ENCODE measurements around the gene HOXC4. TPM values are rescaled to one million over a fixed set of nuclear protein-coding genes. Genes with fewer than 3 reads are reported as not detected.

The HOXC4 gene
- total and polyA plus RNA-seq, 9 donors, result 10.1 to 29.6 (median 21.6) TPM

- Histone ChIP-seq H3K27me3 (ENCODE audit: control insufficient read depth, insufficient read depth, low read length) (peaks cover 30% of the 10 kb centered on the region), H3K36me3 (ENCODE audit: control insufficient read depth, insufficient read depth, low read length) (peaks cover 8% of the 10 kb centered on the region), H3K27ac (ENCODE audit: low read length) (peak overlapping the region; percentile 95), H3K4me1 (ENCODE audit: control insufficient read depth, insufficient read depth, low read length) (peaks cover 66% of the 10 kb centered on the region), H3K9me3 (replicated peaks; ENCODE audit: control insufficient read depth, low read depth, low read length) (no peaks in the 10 kb centered on the region), H3K4me3 (ENCODE audit: low read length) (no peak overlapping the region)
- 0% methylated on average over 2 of the region's 6 CpGs for WGBS (ENCODE audit: insufficient coverage)
- DNase-seq, result peak; percentile 92
These were observed 10.4 kb upstream of the HOXC4 start for GRCh38 chr12:54042970-54043853.

- H3K36me3 ChIP-seq (ENCODE audit: control insufficient read depth, insufficient read depth, low read length), result peaks cover 10% of the 10 kb centered on the region
- H3K9me3 ChIP-seq (replicated peaks; ENCODE audit: control insufficient read depth, low read depth, low read length), result no peaks in the 10 kb centered on the region
- H3K27ac ChIP-seq (ENCODE audit: low read length), result peak overlapping the region; percentile 95
- peaks cover 52% of the 10 kb centered on the region for H3K4me1 ChIP-seq (ENCODE audit: control insufficient read depth, insufficient read depth, low read length)
- no peak overlapping the region for H3K4me3 ChIP-seq (ENCODE audit: low read length)
- no CpG with 5 or more reads among the region's 5 CpGs for WGBS (ENCODE audit: insufficient coverage)
- DNase-seq, result no peak
- peaks cover 24% of the 10 kb centered on the region for H3K27me3 ChIP-seq (ENCODE audit: control insufficient read depth, insufficient read depth, low read length)
These were observed 9.1 kb upstream of the HOXC4 start for GRCh38 chr12:54044425-54045103.

- Histone ChIP-seq H3K27ac (ENCODE audit: low read length) (no peak overlapping the region), H3K4me1 (ENCODE audit: control insufficient read depth, insufficient read depth, low read length) (peaks cover 44% of the 10 kb centered on the region), H3K4me3 (ENCODE audit: low read length) (no peak overlapping the region), H3K9me3 (replicated peaks; ENCODE audit: control insufficient read depth, low read depth, low read length) (no peaks in the 10 kb centered on the region), H3K27me3 (ENCODE audit: control insufficient read depth, insufficient read depth, low read length) (peaks cover 22% of the 10 kb centered on the region), H3K36me3 (ENCODE audit: control insufficient read depth, insufficient read depth, low read length) (peaks cover 10% of the 10 kb centered on the region)
- no peak for DNase-seq
These were observed 8.2 kb upstream of the HOXC4 start for GRCh38 chr12:54045401-54045800.

GRCh38 chr12:54045868-54046521 is 7.6 kb upstream of the HOXC4 start:
- Histone ChIP-seq H3K9me3 (replicated peaks; ENCODE audit: control insufficient read depth, low read depth, low read length) (no peaks in the 10 kb centered on the region), H3K27me3 (ENCODE audit: control insufficient read depth, insufficient read depth, low read length) (peaks cover 25% of the 10 kb centered on the region), H3K36me3 (ENCODE audit: control insufficient read depth, insufficient read depth, low read length) (peaks cover 10% of the 10 kb centered on the region), H3K4me3 (ENCODE audit: low read length) (no peak overlapping the region), H3K27ac (ENCODE audit: low read length) (no peak overlapping the region), H3K4me1 (ENCODE audit: control insufficient read depth, insufficient read depth, low read length) (peaks cover 39% of the 10 kb centered on the region)
- WGBS (ENCODE audit: insufficient coverage), result 83% methylated on average over 8 of the region's 16 CpGs
- DNase-seq, result no peak

- H3K9me3 ChIP-seq (replicated peaks; ENCODE audit: control insufficient read depth, low read depth, low read length), result no peaks in the 10 kb centered on the region
- H3K27me3 ChIP-seq (ENCODE audit: control insufficient read depth, insufficient read depth, low read length), result peaks cover 32% of the 10 kb centered on the region
- 49% methylated on average over 21 of the region's 27 CpGs for WGBS (ENCODE audit: insufficient coverage)
- H3K4me1 ChIP-seq (ENCODE audit: control insufficient read depth, insufficient read depth, low read length), result peaks cover 41% of the 10 kb centered on the region
- DNase-seq, result no peak
- H3K27ac ChIP-seq (ENCODE audit: low read length), result no peak overlapping the region
- H3K36me3 ChIP-seq (ENCODE audit: control insufficient read depth, insufficient read depth, low read length), result peaks cover 10% of the 10 kb centered on the region
- H3K4me3 ChIP-seq (ENCODE audit: low read length), result no peak overlapping the region
These were observed 6.9 kb upstream of the HOXC4 start for GRCh38 chr12:54046809-54047159.

GRCh38 chr12:54047160-54047963 is 6.3 kb upstream of the HOXC4 start:
- DNase-seq, result no peak
- Histone ChIP-seq H3K9me3 (replicated peaks; ENCODE audit: control insufficient read depth, low read depth, low read length) (no peaks in the 10 kb centered on the region), H3K36me3 (ENCODE audit: control insufficient read depth, insufficient read depth, low read length) (peaks cover 10% of the 10 kb centered on the region), H3K4me1 (ENCODE audit: control insufficient read depth, insufficient read depth, low read length) (peaks cover 45% of the 10 kb centered on the region), H3K4me3 (ENCODE audit: low read length) (no peak overlapping the region), H3K27me3 (ENCODE audit: control insufficient read depth, insufficient read depth, low read length) (peaks cover 36% of the 10 kb centered on the region), H3K27ac (ENCODE audit: low read length) (no peak overlapping the region)
- 58% methylated on average over 58 of the region's 61 CpGs for WGBS (ENCODE audit: insufficient coverage)

GRCh38 chr12:54047964-54048303 is 5.7 kb upstream of the HOXC4 start:
- 89% methylated on average over 4 of the region's 8 CpGs for WGBS (ENCODE audit: insufficient coverage)
- DNase-seq, result no peak
- H3K4me3 ChIP-seq (ENCODE audit: low read length), result no peak overlapping the region
- H3K9me3 ChIP-seq (replicated peaks; ENCODE audit: control insufficient read depth, low read depth, low read length), result no peaks in the 10 kb centered on the region
- peaks cover 10% of the 10 kb centered on the region for H3K36me3 ChIP-seq (ENCODE audit: control insufficient read depth, insufficient read depth, low read length)
- peaks cover 42% of the 10 kb centered on the region for H3K27me3 ChIP-seq (ENCODE audit: control insufficient read depth, insufficient read depth, low read length)
- H3K4me1 ChIP-seq (ENCODE audit: control insufficient read depth, insufficient read depth, low read length), result peaks cover 45% of the 10 kb centered on the region
- no peak overlapping the region for H3K27ac ChIP-seq (ENCODE audit: low read length)

- H3K4me3 ChIP-seq (ENCODE audit: low read length), result no peak overlapping the region
- H3K27ac ChIP-seq (ENCODE audit: low read length), result no peak overlapping the region
- DNase-seq, result no peak
- peaks cover 43% of the 10 kb centered on the region for H3K4me1 ChIP-seq (ENCODE audit: control insufficient read depth, insufficient read depth, low read length)
- H3K9me3 ChIP-seq (replicated peaks; ENCODE audit: control insufficient read depth, low read depth, low read length), result no peaks in the 10 kb centered on the region
- H3K36me3 ChIP-seq (ENCODE audit: control insufficient read depth, insufficient read depth, low read length), result peaks cover 10% of the 10 kb centered on the region
- 74% methylated on average over 3 of the region's 3 CpGs for WGBS (ENCODE audit: insufficient coverage)
- H3K27me3 ChIP-seq (ENCODE audit: control insufficient read depth, insufficient read depth, low read length), result peaks cover 47% of the 10 kb centered on the region
These were observed 5.1 kb upstream of the HOXC4 start for GRCh38 chr12:54048406-54049093.

GRCh38 chr12:54049108-54049507 is 4.5 kb upstream of the HOXC4 start:
- peaks cover 10% of the 10 kb centered on the region for H3K36me3 ChIP-seq (ENCODE audit: control insufficient read depth, insufficient read depth, low read length)
- no peak overlapping the region for H3K27ac ChIP-seq (ENCODE audit: low read length)
- DNase-seq, result no peak
- 94% methylated on average over 3 of the region's 6 CpGs for WGBS (ENCODE audit: insufficient coverage)
- no peak overlapping the region for H3K4me3 ChIP-seq (ENCODE audit: low read length)
- peaks cover 38% of the 10 kb centered on the region for H3K4me1 ChIP-seq (ENCODE audit: control insufficient read depth, insufficient read depth, low read length)
- peaks cover 50% of the 10 kb centered on the region for H3K27me3 ChIP-seq (ENCODE audit: control insufficient read depth, insufficient read depth, low read length)
- no peaks in the 10 kb centered on the region for H3K9me3 ChIP-seq (replicated peaks; ENCODE audit: control insufficient read depth, low read depth, low read length)

Data from muscle of leg (tissue), 11 donors.